Motor neuron (in vitro differentiated cells): ENCODE results near the gene GLYATL3. TPM values are rescaled to one million over a fixed set of nuclear protein-coding genes. Genes with fewer than 3 reads are reported as not detected.
A peak's percentile ranks its signal among the peaks of the same experiment; 100 is the strongest.

Source experiments
- ATAC-seq, 8 experiments: fragments of 200-7000 bp; cut with Tn5 transposase; replicated peaks in 6 of 8; 2 replicates each; pipeline ENCODE4 v1.8.0; 2021; ENCODE audit warnings: mild to moderate bottlenecking in 8 of 8, moderate library complexity in 8 of 8
- H3K27ac ChIP-seq, 2 donors: fragments of 250-450 bp; sonication (Bioruptor Pico); 2 replicates each; pipeline ENCODE4 v1.9.0; 2021; ENCODE audit warnings: antibody characterized with exemption in 2 of 2, mild to moderate bottlenecking in 2 of 2, moderate library complexity in 1 of 2
- H3K4me1 ChIP-seq, 2 donors: fragments of 250-450 bp; sonication (Bioruptor Pico); replicated peaks in 1 of 2; 2 replicates each; pipeline ENCODE4 v1.6.1; 2021; ENCODE audit warnings: antibody characterized with exemption in 2 of 2, mild to moderate bottlenecking in 2 of 2, moderate library complexity in 1 of 2
- H3K4me3 ChIP-seq, 5 donors: fragments of 250-450 bp; sonication (Bioruptor Pico); 2 replicates each; pipeline ENCODE4 v1.9.0; 2021; ENCODE audit warnings: antibody characterized with exemption in 5 of 5, mild to moderate bottlenecking in 5 of 5, moderate library complexity in 4 of 5
- WGBS, 10 experiments: fragments of 450-650 bp; shearing (Covaris generic); methylation state at CpG; one replicate each; pipeline ENCODE4 v1.0.0; 2022; 5-methylcytosine and 5-hydroxymethylcytosine counted together
- in situ Hi-C, 9 experiments: fragments of 400-800 bp; cut with MboI; loops; one replicate each; pipeline ENCODE4 v1.15.0; 2021; ENCODE audit warnings: low sequenced_read_pairs in 9 of 9, low pct_unique_long_range_greater_than_20kb in 2 of 9; ENCODE audit not compliant: unreplicated experiment in 9 of 9
- total RNA-seq, 8 experiments: library from RNA; unstranded; fragments of 300-600 nt; gene quantifications; 2 replicates each; pipeline versions ENCODE4 v1.2.3 to v1.2.4, GENCODE V29; 2022

GLYATL3 gene
- total RNA-seq, 8 experiments from 2014 or later, result not detected

GRCh38 chr6:49517919-49518318, 18.2 kb downstream of the GLYATL3 start:
- Histone ChIP-seq H3K27ac (no peak overlapping the region), H3K4me3 (no peak overlapping the region), H3K4me1 (no peaks in the 10 kb centered on the region)
- no peak for ATAC-seq
- 21 to 100% (median 83%) methylated on average over 1 to 2 of the region's 2 CpGs; no CpG with 5 or more reads in 1 of the 10 experiments for WGBS, 10 experiments
- in situ Hi-C loops, result loop anchor here in 1 of 9 experiments (25.0 kb wide), 2 partner anchors 106 to 319 kb away; no protein-coding TSS in a partner anchor

GRCh38 chr6:49519660-49520059, 19.9 kb downstream of the GLYATL3 start:
- in situ Hi-C loops, result loop anchor here in 1 of 9 experiments (25.0 kb wide), 2 partner anchors 107 to 318 kb away; no protein-coding TSS in a partner anchor
- no peak overlapping the region for H3K27ac ChIP-seq
- H3K4me1 ChIP-seq, result no peaks in the 10 kb centered on the region
- no peak overlapping the region for H3K4me3 ChIP-seq
- ATAC-seq, result no peak
- 25 to 100% (median 100%) methylated on average over 1 of the region's 1 CpG; no CpG with 5 or more reads in 4 of the 10 experiments for WGBS, 10 experiments

- Histone ChIP-seq H3K27ac (no peak overlapping the region), H3K4me1 (no peaks in the 10 kb centered on the region), H3K4me3 (no peak overlapping the region)
- peak in 1 of 8 experiments; percentile 24 for ATAC-seq
- 59 to 96% (median 75%) methylated on average over 3 to 7 of the region's 7 CpGs; no CpG with 5 or more reads in 1 of the 10 experiments for WGBS, 10 experiments
- in situ Hi-C loops, result loop anchor here in 1 of 9 experiments (25.0 kb wide), 2 partner anchors 111 to 314 kb away; no protein-coding TSS in a partner anchor
Measured at GRCh38 chr6:49522710-49523593, 23.2 kb downstream of the GLYATL3 start.

- WGBS, 10 experiments, result 33 to 100% (median 89%) methylated on average over 1 of the region's 1 CpG; no CpG with 5 or more reads in 1 of the 10 experiments
- in situ Hi-C loops, result loop anchor here in 1 of 9 experiments (25.0 kb wide), 2 partner anchors 112 to 313 kb away; no protein-coding TSS in a partner anchor
- ATAC-seq, result no peak
Measured at GRCh38 chr6:49523901-49524300, 24.2 kb downstream of the GLYATL3 start.

GRCh38 chr6:49524541-49524940, 24.8 kb downstream of the GLYATL3 start:
- ATAC-seq, result no peak
- no peak overlapping the region for H3K4me3 ChIP-seq
- WGBS, 10 experiments, result 44 to 97% (median 86%) methylated on average over 1 to 7 of the region's 7 CpGs; no CpG with 5 or more reads in 2 of the 10 experiments
- in situ Hi-C loops, result loop anchor here in 1 of 9 experiments (25.0 kb wide), 2 partner anchors 112 to 313 kb away; no protein-coding TSS in a partner anchor
- no peaks in the 10 kb centered on the region for H3K4me1 ChIP-seq
- H3K27ac ChIP-seq, result no peak overlapping the region

More at GRCh38 chr6:49523901-49524300, 24.2 kb downstream of the GLYATL3 start:
- H3K4me3 ChIP-seq, result no peak overlapping the region
- no peak overlapping the region for H3K27ac ChIP-seq
- H3K4me1 ChIP-seq, result no peaks in the 10 kb centered on the region

- Histone ChIP-seq H3K4me3 (no peak overlapping the region), H3K27ac (no peak overlapping the region), H3K4me1 (no peaks in the 10 kb centered on the region)
- no peak for ATAC-seq
- WGBS, 10 experiments, result 20 to 98% (median 83%) methylated on average over 1 to 6 of the region's 12 CpGs; no CpG with 5 or more reads in 2 of the 10 experiments
- in situ Hi-C loops, result loop anchor here in 2 of 9 experiments (25.0 kb wide), 2 partner anchors 311 to 336 kb away; partner anchors contain the start of gene CRISP1 (in 1 of the 2)
Measured at GRCh38 chr6:49526598-49526997, 26.9 kb downstream of the GLYATL3 start.

- Histone ChIP-seq H3K4me3 (no peak overlapping the region), H3K4me1 (no peaks in the 10 kb centered on the region), H3K27ac (no peak overlapping the region)
- ATAC-seq, result peak in 3 of 8 experiments; percentile 30 to 72 (median 67)
- in situ Hi-C loops, result loop anchor here in 2 of 9 experiments (25.0 kb wide), 2 partner anchors 310 to 335 kb away; partner anchors contain the start of gene CRISP1 (in 1 of the 2)
- WGBS, 10 experiments, result 0 to 43% (median 0%) methylated on average over 1 of the region's 1 CpG; no CpG with 5 or more reads in 3 of the 10 experiments
Measured at GRCh38 chr6:49527320-49527719, 27.6 kb downstream of the GLYATL3 start.

GRCh38 chr6:49528571-49528970, 28.8 kb downstream of the GLYATL3 start:
- no peak overlapping the region for H3K27ac ChIP-seq
- 0 to 92% (median 61%) methylated on average over 1 to 3 of the region's 3 CpGs for WGBS, 10 experiments
- no peak overlapping the region for H3K4me3 ChIP-seq
- ATAC-seq, result no peak
- in situ Hi-C loops, result loop anchor here in 2 of 9 experiments (25.0 kb wide), 2 partner anchors 309 to 334 kb away; partner anchors contain the start of gene CRISP1 (in 1 of the 2)
- H3K4me1 ChIP-seq, result no peaks in the 10 kb centered on the region

GRCh38 chr6:49530141-49530776, 30.5 kb downstream of the GLYATL3 start:
- in situ Hi-C loops, result loop anchor here in 4 of 9 experiments (10.0 to 25.0 kb wide), 4 partner anchors 85 to 332 kb away; partner anchors contain the start of gene CRISP1 (in 1 of the 4)
- peak in 3 of 8 experiments; percentile 13 to 54 (median 17) for ATAC-seq
- Histone ChIP-seq H3K4me3 (no peak overlapping the region), H3K27ac (no peak overlapping the region), H3K4me1 (no peaks in the 10 kb centered on the region)
- WGBS, 10 experiments, result 0 to 100% (median 53%) methylated on average over 1 to 2 of the region's 2 CpGs; no CpG with 5 or more reads in 1 of the 10 experiments

- Histone ChIP-seq H3K4me1 (no peaks in the 10 kb centered on the region), H3K4me3 (no peak overlapping the region), H3K27ac (no peak overlapping the region)
- 0 to 34% (median 17%) methylated on average over 2 to 3 of the region's 3 CpGs for WGBS, 10 experiments
- ATAC-seq, result peak in 7 of 8 experiments; percentile 39 to 94 (median 58)
- in situ Hi-C loops, result loop anchor here in 4 of 9 experiments (10.0 to 25.0 kb wide), 4 partner anchors 83 to 330 kb away; partner anchors contain the start of gene CRISP1 (in 1 of the 4)
Measured at GRCh38 chr6:49531774-49532569, 32.2 kb downstream of the GLYATL3 start.

- no peak overlapping the region for H3K4me3 ChIP-seq
- ATAC-seq, result no peak
- in situ Hi-C loops, result loop anchor here in 4 of 9 experiments (10.0 to 25.0 kb wide), 4 partner anchors 79 to 327 kb away; partner anchors contain the start of gene CRISP1 (in 1 of the 4)
- no peak overlapping the region for H3K27ac ChIP-seq
- 45 to 100% (median 89%) methylated on average over 1 to 5 of the region's 5 CpGs for WGBS, 10 experiments
- no peaks in the 10 kb centered on the region for H3K4me1 ChIP-seq
Measured at GRCh38 chr6:49535795-49536194, 36.1 kb downstream of the GLYATL3 start.
